GM19452 (cell line): Measurements from ENCODE around the gene YJU2.

ENCODE experiments used
- ATAC-seq: cut with Tn5 transposase; IDR thresholded peaks from one replicate; pipeline ENCODE4 v1.9.1; 2021; ENCODE audit not compliant: unreplicated experiment

Gene YJU2

DNA sequence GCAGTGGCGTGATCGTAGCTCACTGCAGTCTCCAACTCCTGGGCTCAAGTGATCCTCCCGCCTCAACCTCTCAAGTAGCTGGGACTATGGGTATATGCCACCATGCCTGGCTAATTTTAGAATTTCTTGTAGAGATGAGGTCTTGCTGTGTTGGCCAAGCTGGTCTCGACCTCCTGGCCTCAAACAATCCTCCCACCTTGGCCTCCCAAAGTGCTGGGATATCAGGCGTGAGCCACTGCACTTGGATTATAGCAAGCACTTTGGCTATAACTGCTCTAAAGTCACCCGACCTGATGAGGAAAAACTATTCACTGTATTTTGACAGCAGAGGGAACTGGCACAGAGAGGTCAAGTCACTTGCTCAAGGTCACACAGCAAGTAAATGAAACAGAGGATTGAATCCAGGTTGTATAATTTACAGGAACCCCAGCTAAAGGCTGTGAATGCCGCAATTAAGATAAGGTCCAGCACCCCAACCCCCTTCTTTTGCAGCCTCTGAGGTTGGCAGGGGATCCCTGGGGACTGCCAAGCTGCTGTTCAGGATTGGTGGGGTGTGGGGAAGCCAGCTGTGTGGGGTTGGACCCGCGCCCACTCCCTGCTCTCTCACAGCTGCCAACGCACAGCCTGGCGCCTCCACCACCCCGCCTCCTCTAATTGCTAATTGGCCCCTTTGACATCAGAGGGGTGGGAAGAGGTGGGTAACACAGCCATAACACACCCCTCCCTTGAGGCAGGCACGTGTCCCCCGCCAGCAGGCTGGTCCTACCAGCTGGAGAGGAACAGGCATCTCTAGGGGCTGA lies 49.3 kb downstream of the YJU2 start:
- ATAC-seq, result no peak

DNA sequence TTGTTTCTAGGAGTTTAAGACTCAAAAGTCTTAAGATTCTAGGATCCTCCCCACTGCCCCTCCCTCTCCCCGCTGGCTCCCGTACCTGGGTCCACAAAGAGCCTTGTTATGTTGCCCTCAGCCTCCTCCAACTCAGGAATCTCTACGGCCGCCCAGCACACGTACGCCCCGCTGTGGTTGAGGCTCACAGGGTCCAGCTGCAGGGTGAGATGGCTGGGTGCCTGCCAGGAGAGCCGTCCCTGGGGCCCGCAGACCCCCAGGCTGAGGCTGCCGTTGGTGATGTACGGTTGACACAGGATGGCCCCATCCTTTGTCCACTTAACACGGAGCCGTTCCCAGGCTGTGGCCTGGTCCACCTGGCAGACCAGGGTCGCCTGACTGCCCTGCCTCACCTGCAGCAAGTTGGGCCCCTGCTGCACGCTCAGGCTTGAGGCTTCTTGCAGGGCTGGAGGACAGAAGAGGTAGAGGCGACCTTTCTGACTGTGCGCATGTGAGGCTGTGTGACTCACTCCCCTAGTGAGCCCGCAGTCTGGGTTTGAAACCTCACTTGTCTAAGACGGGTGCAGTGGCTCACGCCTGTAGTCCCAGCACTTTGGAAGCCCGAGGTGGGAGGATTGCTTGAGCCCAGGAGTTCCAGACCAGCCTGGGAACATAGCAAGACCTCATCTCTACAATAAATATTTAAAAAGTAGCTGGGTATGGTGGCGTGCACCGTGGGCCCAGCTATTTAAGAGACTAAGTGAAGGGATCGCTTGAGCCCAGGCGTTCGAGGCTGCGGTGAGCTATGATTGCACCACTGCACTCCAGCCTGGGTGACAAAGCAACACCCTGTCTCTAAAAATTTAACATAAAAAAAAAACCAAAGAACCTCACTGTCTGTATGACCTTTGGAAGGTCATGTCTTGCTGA lies 51.3 kb downstream of the YJU2 start:
- ATAC-seq, result no peak

DNA sequence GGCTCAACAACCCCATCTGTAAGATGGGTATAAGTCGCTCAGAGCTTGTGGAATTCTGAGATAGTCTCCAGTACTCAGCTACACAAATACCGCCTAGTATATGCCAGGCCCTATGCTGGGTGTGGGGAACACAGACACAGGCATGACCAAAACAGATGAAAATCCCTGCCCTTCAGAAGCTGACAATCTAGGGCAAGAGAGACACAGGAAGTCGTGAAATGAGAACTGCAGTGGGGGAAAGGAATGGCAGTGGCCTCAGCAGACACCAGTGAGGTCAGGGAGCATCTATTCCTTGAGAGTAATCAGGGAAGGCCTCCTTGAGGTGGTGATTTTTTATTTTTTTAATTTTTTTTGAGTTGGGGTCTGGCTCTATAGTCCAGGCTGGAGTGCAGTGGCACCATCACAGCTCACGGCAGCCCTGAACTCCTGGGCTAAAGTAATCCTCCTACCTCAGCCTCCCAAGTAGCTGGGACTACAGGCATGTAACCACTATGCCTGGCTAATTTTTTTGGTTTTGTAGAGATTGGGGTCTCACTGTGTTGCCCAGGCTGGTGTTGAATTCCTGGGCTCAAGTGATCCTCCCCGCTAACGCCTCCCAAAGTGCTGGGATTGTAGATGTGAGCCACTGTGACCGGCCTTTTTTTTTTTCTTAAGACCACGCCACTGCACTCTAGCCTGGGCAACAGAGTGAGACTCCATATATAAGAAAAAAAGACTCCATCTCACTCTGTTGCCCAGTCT lies 52.1 kb downstream of the YJU2 start:
- ATAC-seq, result no peak

DNA sequence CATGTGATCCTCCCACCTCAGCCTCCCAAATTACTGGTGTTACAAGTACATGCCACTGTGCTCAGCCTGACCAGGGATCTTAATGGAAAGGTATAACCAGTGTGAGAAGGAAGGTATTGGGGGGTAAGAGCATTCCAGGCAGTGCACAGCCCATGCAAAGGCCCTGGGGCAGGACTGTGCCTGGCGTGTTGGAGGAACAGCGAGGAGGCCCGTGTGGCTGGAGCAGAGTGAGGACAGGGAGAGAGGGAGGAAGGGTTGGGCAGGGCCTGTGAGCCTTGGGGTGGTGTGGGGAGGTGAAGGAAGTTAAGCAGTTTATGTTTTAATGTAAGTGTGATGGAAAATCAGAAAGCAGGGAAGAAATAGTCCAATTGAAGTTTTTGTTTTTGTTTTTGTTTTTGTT lies 53.7 kb downstream of the YJU2 start:
- ATAC-seq, result no peak

DNA sequence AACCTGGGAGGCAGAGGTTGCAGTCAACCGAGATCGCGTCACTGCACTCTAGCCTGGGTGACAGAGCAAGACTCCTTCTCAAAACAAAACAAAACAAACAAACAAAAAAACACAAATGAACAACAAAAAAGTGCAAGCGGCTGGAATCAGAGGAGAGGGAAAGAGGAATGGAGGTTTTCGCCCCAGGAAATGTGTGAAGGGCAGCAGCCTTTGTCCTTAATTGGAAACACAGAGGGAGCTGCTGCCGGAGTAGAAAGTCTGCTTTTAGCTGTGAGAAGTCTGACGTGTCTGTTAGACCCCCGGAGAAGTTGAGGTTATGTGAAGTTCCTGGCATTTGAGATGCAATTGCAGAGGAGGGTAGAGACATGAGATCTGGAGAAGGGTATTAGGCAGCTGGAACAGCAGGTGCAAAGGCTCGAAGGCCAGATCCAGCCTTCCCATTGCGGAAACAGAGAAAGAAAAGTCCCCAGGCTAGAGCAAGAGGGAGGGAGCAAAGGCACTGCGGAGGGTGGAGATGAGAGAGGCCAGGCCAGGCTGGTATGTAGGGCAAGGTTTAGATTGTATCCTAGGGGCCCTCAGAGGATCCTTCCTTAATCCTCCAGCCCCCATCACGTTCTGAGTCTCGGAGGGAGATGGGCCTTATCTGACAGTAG lies 54.8 kb downstream of the YJU2 start:
- no peak for ATAC-seq

DNA sequence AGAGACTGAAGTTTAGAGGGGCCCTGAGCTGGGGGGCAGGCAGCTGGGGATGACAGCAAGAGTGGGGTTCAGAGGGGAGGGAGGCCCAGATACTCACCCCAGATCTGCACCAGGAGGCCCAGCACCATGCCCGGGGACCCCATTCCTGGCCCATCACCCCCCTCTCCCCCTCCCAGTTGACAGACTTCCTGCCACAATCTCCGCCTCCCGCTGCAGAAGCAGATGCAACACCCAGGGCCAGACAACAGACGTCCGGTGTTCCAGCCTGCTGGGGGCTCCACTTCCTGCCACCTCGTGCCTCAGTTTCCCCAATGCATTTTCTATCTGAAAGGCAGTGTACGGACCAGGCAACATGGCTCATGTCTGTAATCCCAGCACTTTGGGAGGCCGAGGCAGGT lies 55.4 kb downstream of the YJU2 start, which contains the start of gene TMIGD2:
Gene TMIGD2 (minus strand): TSS at position 147 of the 398 bp plus-strand sequence. CDS start 4 bp downstream, at position 143.
- no peak for ATAC-seq

DNA sequence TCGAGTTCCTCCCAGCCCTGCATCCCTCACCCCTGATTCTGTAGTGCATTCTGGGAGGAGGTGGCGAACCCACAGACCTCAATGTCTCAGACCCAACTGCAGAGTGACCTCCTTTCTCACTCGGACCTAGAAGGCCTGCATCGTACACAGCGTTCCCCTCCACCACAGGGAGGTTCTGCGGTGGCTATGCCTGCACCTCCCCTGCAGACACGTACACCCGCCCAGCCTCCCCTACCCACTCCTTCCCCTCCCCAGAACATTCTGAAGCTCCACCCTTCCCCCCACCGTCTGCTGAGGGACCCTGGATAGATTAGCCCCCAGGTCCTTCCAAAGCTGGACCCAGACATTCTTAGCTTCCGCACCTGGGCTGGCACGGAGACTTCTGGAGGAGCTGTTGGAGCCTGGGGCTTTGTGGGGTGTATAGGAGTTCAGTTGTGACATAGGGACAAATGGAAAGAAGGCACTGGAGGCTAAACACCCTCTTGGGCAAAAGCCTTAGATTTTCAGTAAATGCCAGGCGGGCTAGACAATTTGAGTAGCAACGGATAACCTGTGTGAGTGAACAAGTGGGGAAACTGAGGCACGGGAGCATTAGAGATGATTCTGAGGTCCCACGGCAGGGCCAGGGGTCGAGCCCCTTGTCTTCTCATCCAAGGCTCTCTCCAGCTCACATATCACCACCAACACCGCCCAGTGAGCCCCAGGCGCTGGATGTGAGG lies 57.1 kb downstream of the YJU2 start:
- ATAC-seq, result no peak

DNA sequence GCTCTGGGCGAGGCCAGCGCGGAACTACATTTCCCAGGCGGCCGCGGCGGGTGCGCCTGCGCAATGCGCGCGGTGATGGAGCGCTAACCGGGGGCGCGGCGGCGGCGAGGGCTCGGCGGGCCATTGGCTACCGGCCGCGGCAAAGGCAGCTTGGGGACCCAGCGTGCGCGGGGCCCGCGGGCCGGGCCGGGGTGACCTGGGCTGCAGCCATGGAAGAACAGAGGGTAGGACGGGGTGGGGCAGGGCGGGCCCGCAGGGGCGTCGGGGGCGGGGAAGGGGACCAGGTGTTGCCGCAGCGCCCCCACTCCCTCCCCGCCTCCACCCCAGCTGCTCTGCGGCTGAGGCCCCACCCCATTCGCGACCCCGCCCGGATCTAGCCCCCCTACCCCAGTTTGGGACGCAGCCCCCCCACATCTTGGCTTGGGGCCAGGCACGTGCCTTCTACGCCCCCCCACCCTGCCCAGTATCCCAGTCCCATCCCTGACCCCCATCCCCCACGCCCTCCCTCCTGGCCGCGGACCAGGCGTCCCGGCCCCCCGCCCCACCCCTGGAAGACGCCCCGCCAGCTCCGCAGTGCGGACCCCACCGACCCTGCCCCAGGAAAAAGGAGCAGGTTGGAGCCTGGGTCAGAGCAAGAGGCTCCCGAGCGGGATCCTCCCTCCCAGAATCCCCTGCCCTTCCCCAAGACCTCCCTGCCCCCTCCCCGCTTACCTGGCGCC lies 57.8 kb downstream of the YJU2 start, which contains the start of gene FSD1:
Gene FSD1 (plus strand): TSS at position 61 of the 719 bp plus-strand sequence. CDS start 149 bp downstream, at position 210.
- ATAC-seq, result no peak

DNA sequence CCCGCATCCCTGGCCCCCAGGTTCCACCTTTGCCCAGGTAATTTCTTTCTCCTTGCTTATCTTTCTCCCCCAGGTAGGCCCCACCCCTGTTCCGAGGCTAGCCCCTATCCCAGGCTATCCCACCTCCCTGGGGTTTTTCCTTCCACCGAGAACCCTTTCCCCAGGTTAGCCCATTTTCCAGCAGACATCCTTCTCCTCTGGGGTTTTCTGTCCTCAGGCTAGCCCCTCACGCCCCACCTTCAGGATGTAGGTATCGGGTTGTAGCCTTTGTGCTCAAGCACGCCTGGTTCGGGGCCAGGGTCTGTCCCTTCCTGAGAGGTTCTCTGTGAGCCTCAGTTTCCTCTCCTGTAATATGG lies 58.4 kb downstream of the YJU2 start:
- ATAC-seq, result no peak

DNA sequence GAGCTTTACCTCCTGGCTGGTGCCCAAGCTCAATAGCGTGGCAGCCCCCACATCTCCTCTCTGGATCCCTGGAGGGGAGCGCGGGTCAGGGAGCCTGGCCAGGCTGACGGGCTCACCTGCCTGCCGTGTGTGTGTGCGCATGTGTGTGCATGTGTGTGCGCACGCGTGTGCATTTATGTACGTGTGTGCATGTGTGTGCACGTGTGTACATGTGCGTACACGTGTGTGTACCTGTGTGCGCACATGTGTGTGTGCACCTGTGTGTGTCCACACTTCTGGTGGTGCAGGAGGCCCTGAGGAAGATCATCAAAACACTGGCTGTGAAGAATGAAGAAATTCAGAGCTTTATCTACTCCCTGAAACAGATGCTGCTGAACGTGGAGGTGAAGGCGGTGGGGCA lies 58.8 kb downstream of the YJU2 start:
- no peak for ATAC-seq

DNA sequence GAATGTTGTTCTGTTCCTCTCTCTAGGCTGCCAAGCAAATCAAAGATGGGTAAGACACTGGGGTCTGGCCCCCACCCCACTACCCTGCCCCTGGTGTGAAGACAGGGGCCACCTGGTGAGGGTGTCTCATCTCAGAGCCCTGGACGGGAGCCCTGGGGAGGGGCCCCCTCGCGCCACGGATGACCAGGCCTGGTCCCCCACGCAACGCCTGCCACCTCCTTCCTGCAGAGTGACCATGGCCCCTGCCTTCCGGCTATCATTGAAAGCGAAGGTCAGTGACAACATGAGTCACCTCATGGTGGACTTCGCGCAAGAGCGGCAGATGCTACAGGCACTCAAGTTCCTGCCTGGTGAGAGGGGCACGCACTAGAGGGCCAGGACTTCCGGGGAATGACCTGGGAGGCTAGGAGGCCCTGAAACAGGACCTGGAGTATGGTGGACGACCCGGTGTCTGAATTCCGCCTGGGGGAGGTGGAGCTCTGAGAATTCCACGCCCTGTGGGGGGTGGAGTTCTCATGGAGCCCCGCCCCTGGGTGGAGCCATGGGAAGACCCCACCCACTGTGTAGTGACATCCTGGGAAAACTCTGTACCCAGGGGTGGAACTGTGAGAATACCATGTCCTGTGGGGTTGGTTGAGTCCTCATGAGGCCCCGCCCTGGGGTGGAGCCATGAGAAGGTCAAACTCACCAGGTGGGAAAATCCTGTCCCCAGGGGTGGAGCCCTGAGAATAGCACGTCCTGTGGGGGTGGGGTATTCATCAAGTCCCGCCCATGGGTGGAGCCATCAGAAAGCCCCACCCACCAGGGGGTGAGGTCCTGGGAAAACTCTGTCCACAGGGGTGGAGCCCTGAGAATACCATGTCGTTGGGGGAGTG lies 63.6 kb downstream of the YJU2 start:
- ATAC-seq, result no peak

DNA sequence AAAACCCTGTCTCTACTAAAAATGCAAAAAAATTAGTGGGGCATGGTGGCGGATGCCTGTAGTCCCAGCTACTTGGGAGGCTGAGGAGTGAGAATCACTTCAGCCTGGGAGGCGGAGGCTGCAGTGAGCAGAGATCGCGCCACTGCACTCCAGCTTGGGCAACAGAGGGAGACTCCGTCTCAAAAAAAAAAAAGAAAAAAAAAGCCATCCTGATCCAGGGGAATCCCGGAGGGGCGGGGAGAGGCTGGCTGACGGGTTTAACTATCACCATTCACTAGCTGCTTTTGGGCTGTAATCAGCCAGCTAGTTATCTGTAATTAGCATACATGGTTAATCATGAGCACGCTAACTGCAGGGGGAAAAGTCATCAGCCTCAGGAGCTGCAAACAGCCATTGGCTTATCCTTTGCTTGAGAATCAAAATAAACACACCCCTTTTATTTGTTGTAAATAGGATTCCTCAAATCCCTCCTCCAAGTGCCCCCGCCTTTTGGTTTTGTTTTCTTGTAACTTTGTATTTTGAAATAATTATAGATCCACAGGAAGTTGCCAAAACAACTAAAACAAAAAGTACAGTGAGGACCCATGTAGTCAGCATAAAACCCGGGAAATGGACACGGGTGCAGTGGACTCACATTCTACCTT lies 67.1 kb downstream of the YJU2 start:
- ATAC-seq, result no peak

DNA sequence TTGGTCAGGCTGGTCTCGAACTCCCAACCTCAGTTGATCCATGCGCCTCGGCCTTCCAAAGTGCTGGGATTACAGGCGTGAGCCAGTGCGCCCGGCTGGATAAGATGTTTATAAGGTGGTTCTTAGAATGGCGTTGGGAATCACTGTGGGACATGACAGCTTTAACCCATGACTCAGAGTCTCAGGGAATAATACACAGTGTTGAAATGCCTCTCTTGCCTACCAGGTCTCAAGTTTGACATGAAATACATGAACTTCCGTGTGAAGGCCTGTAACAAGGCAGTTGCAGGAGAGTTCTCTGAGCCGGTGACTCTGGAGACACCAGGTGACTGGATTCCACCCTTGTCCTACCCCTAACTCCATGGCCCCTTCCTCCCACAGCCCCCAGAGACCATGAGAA lies 70.1 kb downstream of the YJU2 start:
- no peak for ATAC-seq

DNA sequence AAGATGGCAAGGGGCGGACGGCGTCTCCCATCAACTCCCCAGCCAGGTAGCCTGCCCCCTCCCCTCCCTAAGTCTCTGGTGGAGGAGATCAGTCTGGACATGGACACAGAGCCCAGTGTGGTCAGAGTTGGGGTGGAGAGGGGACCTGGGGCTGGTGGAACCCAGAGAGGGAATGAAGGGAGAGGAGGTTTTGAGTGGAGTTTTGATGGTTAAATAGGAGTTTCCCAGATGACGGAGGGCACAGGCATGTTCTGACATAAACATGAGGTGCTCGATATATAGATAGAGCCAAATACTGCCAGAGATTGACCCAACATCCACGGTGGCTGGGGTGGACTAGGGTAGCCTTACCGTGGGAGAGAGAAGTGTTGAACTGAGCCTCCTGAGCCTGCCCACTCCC lies 71.6 kb downstream of the YJU2 start:
- no peak for ATAC-seq
